Kidney (tissue), 14 donors: Measurements from ENCODE around the gene PMEPA1. TPM values are rescaled to one million over a fixed set of nuclear protein-coding genes. Genes with fewer than 3 reads are reported as not detected.

Source experiments
- DNase-seq, 5 donors: peaks; one replicate each; pipeline ENCODE4 v3.0.0-alpha.2; 2013 to 2020
- FAIRE-seq: peaks from 2 replicates; lab custom pipeline; 2012; peaks lifted over from hg19 to GRCh38; lab: Jason Lieb, UNC
- H3K27ac ChIP-seq, 2 donors: one replicate each; pipeline ENCODE4 v1.7.0; 2013; ENCODE audit warnings: low read depth in 2 of 2, low read length in 2 of 2, inconsistent platforms in 1 of 2
- H3K27me3 ChIP-seq: one replicate; pipeline ENCODE4 v1.7.1; 2013; ENCODE audit warnings: low read length, inconsistent platforms; ENCODE audit not compliant: control insufficient read depth, insufficient read depth
- H3K36me3 ChIP-seq, 3 donors: one replicate each; pipeline versions ENCODE4 v1.7.0 to v1.7.1; 2013; ENCODE audit warnings: low read length in 3 of 3, control low read depth in 1 of 3, inconsistent platforms in 1 of 3; ENCODE audit not compliant: insufficient read depth in 3 of 3, control insufficient read depth in 2 of 3
- H3K4me1 ChIP-seq, 3 donors: one replicate each; pipeline versions ENCODE4 v1.7.0 to v1.7.1; 2013; ENCODE audit warnings: low read length in 3 of 3, inconsistent platforms in 1 of 3, low read depth in 1 of 3; ENCODE audit not compliant: control insufficient read depth in 2 of 3, insufficient read depth in 2 of 3
- H3K4me3 ChIP-seq, 3 donors: one replicate each; pipeline versions ENCODE4 v1.7.0 to v1.8.1; 2013; ENCODE audit warnings: low read length in 3 of 3, control low read depth in 1 of 3, inconsistent platforms in 1 of 3
- H3K9ac ChIP-seq, 3 donors: one replicate each; pipeline versions ENCODE4 v1.7.0 to v1.7.1; 2013; ENCODE audit warnings: low read length in 3 of 3, control low read depth in 1 of 3, inconsistent platforms in 1 of 3
- H3K9me3 ChIP-seq, 3 donors: one replicate each; pipeline versions ENCODE4 v1.7.0 to v1.7.1; 2013; ENCODE audit warnings: low read length in 3 of 3, control low read depth in 1 of 3, inconsistent platforms in 1 of 3; ENCODE audit not compliant: control insufficient read depth in 2 of 3, insufficient read depth in 1 of 3
- CTCF ChIP-seq: IDR thresholded peaks from 3 replicates; pipeline ENCODE4 v1.5.1; 2012; ENCODE audit warnings: mild to moderate bottlenecking, moderate library complexity, borderline replicate concordance; ENCODE audit not compliant: insufficient read depth; ENCODE audit errors: extremely low read depth
- intact Hi-C: fragments of 100-400 bp; cut with DNase I; formaldehyde crosslinking; loops from one replicate; pipeline ENCODE4 v1.11.1; 2022
- polyA plus RNA-seq: library from polyadenylated mRNA; stranded (reverse); fragments of 350-450 nt; fragmentation: Illumina TruSeq; extraction: RNeasy Lipid Tissue Mini Kit (QIAGEN cat#74804); gene quantifications from one replicate; pipeline ENCODE4 v1.2.3, GENCODE V29; 2014; ENCODE audit warnings: low read depth, low replicate concordance; ENCODE audit not compliant: insufficient read depth
- total RNA-seq: library from RNA; stranded (reverse); fragmentation: NEBNext Ultra II Directional; extraction: Animal tissue kit (Norgen Biotek cat#: 25700); gene quantifications from one replicate; pipeline ENCODE4 v1.2.1, GENCODE V29; 2021
- donor health status: control.
- donor health status: control.
- donor health status: control.
- donor health status: control.
- donor health status: control.
- donor health status: DM: yes; HTN: yes; CAD: no.
- donor health status: Normal renal cell carcinoma (clear cell type).

Gene PMEPA1
- total and polyA plus RNA-seq, 2 donors from 2014 or later = 12.9 to 30.4 TPM

- Histone ChIP-seq H3K4me1 (peaks cover 0 to 6% (median 0%) of the 10 kb centered on the region in 3 donors), H3K9ac (peak overlapping the region in 1 of 3 donors; percentile 26), H3K27ac (no peak overlapping the region), H3K36me3 (no peaks in the 10 kb centered on the region), H3K27me3 (no peaks in the 10 kb centered on the region), H3K9me3 (no peaks in the 10 kb centered on the region), H3K4me3 (peak overlapping the region; percentile 33 to 61 (median 53))
- FAIRE-seq (peak; percentile 98), DNase-seq (peak; percentile 97 to 99 (median 98))
- intact Hi-C loops = no loop called here
- TF ChIP-seq CTCF = no peak
These were observed 8.7 kb upstream of the PMEPA1 start for GRCh38 chr20:57718490-57719009.

GRCh38 chr20:57717797-57718196 lies 8.0 kb upstream of the PMEPA1 start:
- peak in 2 of 5 donors; percentile 31 to 60 for DNase-seq
- Histone ChIP-seq H3K27ac (no peak overlapping the region), H3K4me3 (no peak overlapping the region), H3K36me3 (no peaks in the 10 kb centered on the region), H3K9ac (no peak overlapping the region), H3K4me1 (peaks cover 0 to 6% (median 0%) of the 10 kb centered on the region in 3 donors), H3K27me3 (no peaks in the 10 kb centered on the region), H3K9me3 (no peaks in the 10 kb centered on the region)
- intact Hi-C loops = no loop called here
- FAIRE-seq = no peak
- no peak for TF ChIP-seq CTCF

GRCh38 chr20:57716901-57717300 lies 7.1 kb upstream of the PMEPA1 start:
- Histone ChIP-seq H3K36me3 (no peaks in the 10 kb centered on the region), H3K4me3 (no peak overlapping the region), H3K9ac (no peak overlapping the region), H3K27me3 (no peaks in the 10 kb centered on the region), H3K27ac (no peak overlapping the region), H3K9me3 (no peaks in the 10 kb centered on the region), H3K4me1 (peaks cover 0 to 6% (median 0%) of the 10 kb centered on the region in 3 donors)
- intact Hi-C loops = no loop called here
- no peak for TF ChIP-seq CTCF
- FAIRE-seq (no peak), DNase-seq (no peak)

- H3K4me1 ChIP-seq = peaks cover 0 to 8% (median 1%) of the 10 kb centered on the region in 3 donors
- DNase-seq = no peak
- intact Hi-C loops = no loop called here
- H3K36me3 ChIP-seq = no peaks in the 10 kb centered on the region
- H3K27me3 ChIP-seq = no peaks in the 10 kb centered on the region
- H3K9ac ChIP-seq = no peak overlapping the region
- FAIRE-seq = no peak
- TF ChIP-seq CTCF = no peak
- H3K27ac ChIP-seq = no peak overlapping the region
- no peaks in the 10 kb centered on the region for H3K9me3 ChIP-seq
- H3K4me3 ChIP-seq = no peak overlapping the region
These were observed 6.4 kb upstream of the PMEPA1 start for GRCh38 chr20:57716202-57716601.
